ENCODE measurements around the gene TCF12.

The TCF12 gene

DNA sequence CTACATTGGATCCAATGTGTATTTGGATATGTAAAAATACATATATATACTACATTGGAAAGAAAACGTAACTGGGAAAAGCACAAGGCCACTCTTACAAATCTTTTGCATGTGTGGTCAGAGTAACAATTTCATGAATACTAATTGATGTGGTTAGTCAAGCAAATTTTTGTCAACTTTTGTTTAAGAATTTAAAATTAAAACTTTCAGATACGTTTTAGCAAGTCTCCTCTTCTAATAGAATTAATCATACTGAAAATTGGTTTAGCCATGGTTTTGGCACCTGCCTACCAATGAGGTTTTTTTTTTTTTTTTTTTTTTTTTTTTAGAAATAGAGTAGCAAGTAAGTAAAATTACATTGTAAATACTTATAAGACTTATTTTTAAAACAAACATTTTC lies 304.9 kb downstream of the TCF12 start:
- FAIRE-seq, result no peak
- no peak for DNase-seq (ENCODE audit: insufficient read length, low spot score)
- TF ChIP-seq, protein P1, sequence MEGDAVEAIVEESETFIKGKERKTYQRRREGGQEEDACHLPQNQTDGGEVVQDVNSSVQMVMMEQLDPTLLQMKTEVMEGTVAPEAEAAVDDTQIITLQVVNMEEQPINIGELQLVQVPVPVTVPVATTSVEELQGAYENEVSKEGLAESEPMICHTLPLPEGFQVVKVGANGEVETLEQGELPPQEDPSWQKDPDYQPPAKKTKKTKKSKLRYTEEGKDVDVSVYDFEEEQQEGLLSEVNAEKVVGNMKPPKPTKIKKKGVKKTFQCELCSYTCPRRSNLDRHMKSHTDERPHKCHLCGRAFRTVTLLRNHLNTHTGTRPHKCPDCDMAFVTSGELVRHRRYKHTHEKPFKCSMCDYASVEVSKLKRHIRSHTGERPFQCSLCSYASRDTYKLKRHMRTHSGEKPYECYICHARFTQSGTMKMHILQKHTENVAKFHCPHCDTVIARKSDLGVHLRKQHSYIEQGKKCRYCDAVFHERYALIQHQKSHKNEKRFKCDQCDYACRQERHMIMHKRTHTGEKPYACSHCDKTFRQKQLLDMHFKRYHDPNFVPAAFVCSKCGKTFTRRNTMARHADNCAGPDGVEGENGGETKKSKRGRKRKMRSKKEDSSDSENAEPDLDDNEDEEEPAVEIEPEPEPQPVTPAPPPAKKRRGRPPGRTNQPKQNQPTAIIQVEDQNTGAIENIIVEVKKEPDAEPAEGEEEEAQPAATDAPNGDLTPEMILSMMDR (IDR thresholded peaks at IDR 0.05; ENCODE audit: insufficient read depth, missing control alignments), result no peak

DNA sequence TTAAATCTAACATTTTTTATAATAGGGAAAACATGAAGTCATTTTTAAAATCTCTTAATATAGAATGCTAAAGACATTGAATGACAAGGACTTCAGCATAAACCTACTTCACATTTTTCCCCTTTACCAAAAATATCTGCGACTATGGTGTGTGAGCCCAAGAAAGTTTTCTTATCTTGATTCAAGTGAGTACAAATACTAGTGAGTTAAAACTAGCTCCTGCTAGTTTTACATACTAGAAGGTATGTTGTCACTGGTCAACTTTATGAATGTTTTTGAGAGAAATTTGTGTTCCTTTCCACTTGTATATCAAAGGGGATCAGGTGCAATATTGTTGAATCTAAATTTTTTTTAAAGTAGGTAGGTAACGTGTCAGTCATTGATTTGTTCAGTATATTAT lies 305.4 kb downstream of the TCF12 start:
- no peak for DNase-seq (ENCODE audit: insufficient read length, low spot score)

DNA sequence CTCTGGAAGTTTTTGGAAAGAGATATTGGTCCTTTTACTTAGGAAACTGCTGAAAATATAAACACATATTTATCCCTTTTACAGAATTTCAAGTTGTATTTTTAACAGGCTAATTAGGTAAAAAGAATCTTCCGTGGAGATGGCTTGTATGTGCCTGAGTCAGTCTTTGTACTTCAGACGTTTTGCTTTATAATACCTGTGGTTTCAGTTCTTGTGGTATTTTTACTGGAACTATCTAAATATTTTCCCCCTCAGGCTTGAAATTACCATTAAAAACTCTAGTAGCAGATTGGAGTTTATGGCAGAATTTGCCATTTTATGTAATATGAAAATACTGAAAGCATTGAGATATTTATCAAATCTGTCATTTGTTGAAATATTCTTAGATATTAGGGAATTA lies 306.2 kb downstream of the TCF12 start:
- FAIRE-seq (peak; percentile 6), DNase-seq (ENCODE audit: insufficient read length, low spot score) (no peak)
- TF ChIP-seq, protein P1 (IDR thresholded peaks at IDR 0.05; ENCODE audit: insufficient read depth, missing control alignments), result no peak

More for the DNA sequence above, 305.4 kb downstream of the TCF12 start:
- FAIRE-seq, result no peak
- TF ChIP-seq, protein P1 (IDR thresholded peaks at IDR 0.05; ENCODE audit: insufficient read depth, missing control alignments), result no peak

DNA sequence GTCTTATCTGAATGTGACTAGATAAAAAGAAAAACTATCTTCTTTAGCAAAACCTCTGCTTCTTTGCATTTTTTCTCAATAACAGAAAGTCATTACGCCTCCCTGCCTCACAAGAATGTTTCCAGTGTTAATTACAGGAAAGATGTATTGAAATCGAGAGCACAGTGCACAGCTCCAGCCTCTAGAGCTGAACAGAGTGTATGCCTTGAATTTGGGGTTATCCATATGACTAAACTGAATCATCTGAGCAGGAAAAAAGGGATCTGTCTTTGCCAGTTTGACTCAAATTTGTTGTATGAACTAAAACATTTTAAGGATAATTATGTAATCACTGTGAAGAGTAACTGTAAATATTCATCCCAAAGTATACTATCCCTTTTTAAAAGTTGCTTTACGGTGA lies 308.7 kb downstream of the TCF12 start:
- TF ChIP-seq, protein P1 (IDR thresholded peaks at IDR 0.05; ENCODE audit: insufficient read depth, missing control alignments), result no peak
- DNase-seq (ENCODE audit: insufficient read length, low spot score) (no peak), FAIRE-seq (no peak)

DNA sequence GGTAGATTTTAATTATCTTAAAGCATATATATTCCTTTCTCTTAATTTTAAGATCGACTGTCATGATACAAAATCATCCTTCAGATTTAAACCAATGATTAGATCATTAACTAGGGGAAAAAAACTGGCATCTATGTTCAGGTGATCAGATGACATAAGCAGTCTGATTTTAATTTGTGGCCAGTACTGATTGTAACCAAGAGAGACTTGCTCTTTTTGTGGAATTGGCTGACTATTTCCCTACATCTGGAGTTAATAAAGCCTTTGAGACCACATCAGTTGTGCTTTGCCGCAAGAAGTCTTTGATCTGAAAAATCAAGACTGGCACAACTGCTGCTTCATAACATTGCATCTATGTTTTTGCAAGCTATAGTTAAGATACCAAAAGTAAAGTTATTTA lies 309.5 kb downstream of the TCF12 start:
- TF ChIP-seq, protein P1 (IDR thresholded peaks at IDR 0.05; ENCODE audit: insufficient read depth, missing control alignments), result no peak
- no peak for FAIRE-seq
- DNase-seq (ENCODE audit: insufficient read length, low spot score), result no peak

DNA sequence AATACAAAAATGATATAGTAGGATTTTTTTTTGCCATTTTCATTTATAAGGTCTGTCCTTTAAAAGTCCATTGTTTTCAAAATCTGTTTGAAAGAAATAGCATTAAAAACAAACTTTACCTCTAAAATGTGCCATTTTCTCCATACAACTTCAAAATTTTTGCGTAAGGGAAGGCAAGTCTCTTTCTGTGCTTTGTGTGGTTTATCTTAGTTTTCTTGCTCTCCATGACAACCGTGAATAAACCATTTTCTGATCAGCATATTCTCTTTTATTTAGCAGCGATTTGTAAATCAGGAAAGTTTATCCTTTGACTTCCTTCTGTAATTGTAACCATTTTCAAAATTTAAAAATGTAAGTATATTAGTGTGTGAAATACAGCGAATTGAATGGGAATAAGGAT lies 310.0 kb downstream of the TCF12 start:
- FAIRE-seq (no peak), DNase-seq (ENCODE audit: insufficient read length, low spot score) (no peak)
- TF ChIP-seq, protein P1 (IDR thresholded peaks at IDR 0.05; ENCODE audit: insufficient read depth, missing control alignments), result no peak

DNA sequence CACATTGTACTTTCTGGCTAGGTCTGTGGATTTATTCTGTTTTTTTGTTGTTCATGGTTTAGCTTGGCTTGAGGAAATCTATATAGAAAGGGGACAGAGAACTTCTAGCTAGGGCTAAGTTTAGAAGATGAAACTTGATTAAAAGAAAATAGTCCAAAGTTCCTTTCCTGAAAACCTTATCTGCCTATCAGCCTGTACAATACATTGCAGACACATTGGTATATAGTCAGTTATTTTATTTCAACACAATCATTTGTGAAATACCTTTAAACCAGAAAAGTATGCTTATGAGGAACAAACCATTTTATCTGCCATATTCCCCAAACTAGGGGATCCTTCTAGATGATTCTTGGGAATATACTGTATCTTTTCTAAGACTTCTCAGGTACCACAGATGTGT lies 310.6 kb downstream of the TCF12 start:
- TF ChIP-seq, protein P1 (IDR thresholded peaks at IDR 0.05; ENCODE audit: insufficient read depth, missing control alignments), result no peak
- DNase-seq (ENCODE audit: insufficient read length, low spot score) (no peak), FAIRE-seq (no peak)
